ENCODE data around the gene UCKL1. TPM values are rescaled to one million over a fixed set of nuclear protein-coding genes. Genes with fewer than 3 reads are reported as not detected.

Gene UCKL1
- total RNA-seq, 2 experiments from 2014 or later, result 31.5 to 32.6 TPM

GRCh38 chr20:63942969-63943807 is 13.0 kb downstream of the UCKL1 start:
- H3K9me3 Mint-ChIP-seq, result peaks cover under 1% of the 10 kb centered on the region
- intact Hi-C loops (cut with micrococcal nuclease), result no loop called here
- ChIA-PET CTCF (no interaction called here), POLR2A (interaction anchor here (0.8 to 1.7 kb wide), 2 partner anchors 10 to 37 kb away, joined by 4 read pairs; no protein-coding TSS in a partner anchor)
- H3K4me1 Mint-ChIP-seq (ENCODE audit: low read depth), result peaks cover 25% of the 10 kb centered on the region
- ATAC-seq (no peak), DNase-seq (no peak)
- no peaks in the 10 kb centered on the region for H3K27me3 Mint-ChIP-seq
- H3K4me3 Mint-ChIP-seq, result no peak overlapping the region
- H3K36me3 Mint-ChIP-seq (ENCODE audit: low read depth), result peaks cover 10% of the 10 kb centered on the region
- H3K27ac Mint-ChIP-seq, result no peak overlapping the region
- no peak for TF ChIP-seq CTCF (IDR thresholded peaks at IDR 0.05)

- DNase-seq, result peak; percentile 66
- no peak for TF ChIP-seq CTCF (IDR thresholded peaks at IDR 0.05)
- POLR2A ChIA-PET, result interaction anchor here (0.8 to 1.7 kb wide), 2 partner anchors 9 to 38 kb away, joined by 4 read pairs; no protein-coding TSS in a partner anchor
- Mint-ChIP-seq H3K27ac (peak overlapping the region; percentile 73), H3K4me3 (no peak overlapping the region), H3K27me3 (no peaks in the 10 kb centered on the region), H3K36me3 (ENCODE audit: low read depth) (peaks cover 9% of the 10 kb centered on the region), H3K4me1 (ENCODE audit: low read depth) (peaks cover 17% of the 10 kb centered on the region), H3K9me3 (no peaks in the 10 kb centered on the region)
- ATAC-seq, result no peak
- CTCF ChIA-PET, result no interaction called here
- intact Hi-C loops (cut with micrococcal nuclease), result no loop called here
Measured at GRCh38 chr20:63942250-63942951, 13.8 kb downstream of the UCKL1 start.

GRCh38 chr20:63941282-63942081 is 14.7 kb downstream of the UCKL1 start:
- peak; percentile 94 for ATAC-seq
- peak; percentile 94 for DNase-seq
- ChIA-PET POLR2A (interaction anchor here (1.5 to 1.7 kb wide), 2 partner anchors 8 to 18 kb away, joined by 4 read pairs; no protein-coding TSS in a partner anchor), CTCF (no interaction called here)
- TF ChIP-seq CTCF (IDR thresholded peaks at IDR 0.05), result no peak
- Mint-ChIP-seq H3K27me3 (no peaks in the 10 kb centered on the region), H3K27ac (peak overlapping the region; percentile 74), H3K9me3 (no peaks in the 10 kb centered on the region), H3K36me3 (ENCODE audit: low read depth) (peaks cover 9% of the 10 kb centered on the region), H3K4me1 (ENCODE audit: low read depth) (peaks cover 12% of the 10 kb centered on the region), H3K4me3 (peak overlapping the region; percentile 12)
- intact Hi-C loops (cut with micrococcal nuclease), result no loop called here

DNA sequence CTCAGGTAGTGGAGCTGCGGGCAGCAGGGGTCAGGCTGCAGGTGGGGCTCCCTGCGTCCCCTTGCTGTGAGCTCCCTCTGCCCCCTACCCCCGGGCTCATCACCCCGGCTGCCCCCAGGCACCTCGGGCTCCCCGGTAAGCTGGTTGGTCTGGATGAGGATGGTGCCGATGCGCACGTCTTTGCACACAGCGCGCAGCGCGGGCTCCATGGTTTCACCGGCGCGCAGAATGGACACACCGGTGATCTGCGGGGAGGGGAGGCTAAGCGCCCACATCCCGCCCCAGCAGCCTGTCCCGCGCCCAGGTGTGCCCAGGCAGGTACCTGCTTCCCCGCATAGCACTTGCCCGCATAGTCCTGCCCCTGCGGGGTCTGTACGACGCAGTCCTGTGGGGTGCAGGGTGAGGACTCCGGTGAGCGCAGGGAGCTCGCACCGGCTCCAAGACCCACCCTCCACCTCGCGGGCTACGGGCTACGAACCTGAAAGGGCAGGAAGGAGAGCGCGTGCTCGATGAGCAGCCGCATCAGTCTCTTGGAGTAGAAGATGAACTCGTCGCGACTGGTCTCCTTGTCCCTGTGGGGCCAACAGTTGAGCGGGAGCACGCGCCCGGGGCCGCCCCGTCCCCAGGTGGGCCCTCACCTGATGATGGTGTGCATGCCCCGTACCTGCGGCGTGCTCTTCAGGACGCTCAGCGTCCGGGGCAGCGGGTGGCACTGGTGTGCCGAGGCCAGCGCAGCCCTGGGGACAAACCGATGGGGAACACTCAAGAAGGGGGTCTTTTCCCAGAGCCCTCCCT is 15.5 kb downstream of the UCKL1 start:
- H3K9me3 Mint-ChIP-seq, result no peaks in the 10 kb centered on the region
- DNase-seq (no peak), ATAC-seq (no peak)
- H3K36me3 Mint-ChIP-seq (ENCODE audit: low read depth), result peaks cover 13% of the 10 kb centered on the region
- H3K27me3 Mint-ChIP-seq, result no peaks in the 10 kb centered on the region
- ChIA-PET CTCF (interaction anchor here (1.3 kb wide), 1 partner anchor 33 kb away, joined by 3 read pairs; no protein-coding TSS in a partner anchor), POLR2A (interaction anchor here (1.5 kb wide), 1 partner anchor 18 kb away, joined by 4 read pairs; no protein-coding TSS in a partner anchor)
- no peak for TF ChIP-seq CTCF (IDR thresholded peaks at IDR 0.05)
- no peak overlapping the region for H3K4me3 Mint-ChIP-seq
- H3K4me1 Mint-ChIP-seq (ENCODE audit: low read depth), result peaks cover 12% of the 10 kb centered on the region
- peak overlapping the region; percentile 57 for H3K27ac Mint-ChIP-seq
- intact Hi-C loops (cut with micrococcal nuclease), result no loop called here
